ENCODE results near the gene ADGRL2. TPM values are rescaled to one million over a fixed set of nuclear protein-coding genes. Genes with fewer than 3 reads are reported as not detected.

Gene ADGRL2
- total and polyA plus RNA-seq, 2 experiments from 2014 or later: 45.1 to 139 TPM

DNA sequence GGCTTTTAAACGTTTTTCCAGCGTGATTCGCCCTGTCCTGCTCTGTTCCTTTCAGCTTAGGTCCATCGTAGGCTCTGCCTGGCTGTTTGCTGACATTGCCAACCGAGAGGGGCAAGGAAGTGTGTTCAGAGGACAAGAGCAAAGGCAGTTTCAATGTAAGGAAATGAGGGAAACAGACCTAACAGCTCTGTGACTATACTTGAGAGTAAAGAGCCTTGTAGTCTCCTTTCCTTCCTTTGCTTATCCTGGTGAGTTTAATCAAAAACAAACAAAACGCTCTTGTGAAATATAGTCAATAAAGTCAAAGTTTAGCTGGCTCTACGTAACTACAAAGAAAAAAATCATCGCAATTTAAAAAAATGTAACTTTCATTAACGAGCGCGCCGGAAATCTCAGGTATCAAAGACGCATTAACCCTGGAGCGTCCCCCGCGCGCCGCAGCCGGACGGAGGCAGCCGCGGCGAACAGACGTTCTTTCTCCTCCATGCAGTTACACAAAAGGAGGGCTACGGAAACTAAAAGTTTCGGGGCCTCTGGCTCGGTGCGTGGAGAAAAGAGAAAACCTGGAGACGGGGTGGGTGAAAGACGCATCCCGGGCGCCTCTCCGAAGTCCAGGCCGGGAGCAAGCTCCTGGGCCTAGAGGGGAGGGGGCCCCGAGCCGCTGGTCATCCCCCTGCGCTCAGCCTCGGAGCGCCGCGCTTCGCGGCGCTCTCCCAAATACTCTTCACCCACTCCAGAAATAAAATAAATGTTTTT is 617 bp upstream of the ADGRL2 start:
- 1% methylated on average over 44 of the region's 44 CpGs for WGBS (ENCODE audit: low lambda C conversion rate, missing lambda C conversion rate)
- Histone ChIP-seq H3K4me2 (peak overlapping the region; percentile 84), H3K9me3 (ENCODE audit: low read depth) (no peaks in the 10 kb centered on the region), H4K20me1 (ENCODE audit: insufficient read depth, poor library complexity, severe bottlenecking) (peaks cover 8% of the 10 kb centered on the region), H3K27me3 (no peaks in the 10 kb centered on the region), H3K27ac (peak overlapping the region; percentile 97), H3K4me1 (ENCODE audit: insufficient read depth) (peaks cover 21% of the 10 kb centered on the region), H2AFZ (peak overlapping the region; percentile 64), H3K4me3 (peak overlapping the region; percentile 86), H3K79me2 (peaks cover 38% of the 10 kb centered on the region), H3K36me3 (replicated peaks; ENCODE audit: insufficient read depth, low read depth) (no peaks in the 10 kb centered on the region), H3K9me2 (replicated peaks; ENCODE audit: insufficient read depth) (no peaks in the 10 kb centered on the region)
- TF ChIP-seq EZH2 (IDR thresholded peaks at IDR 0.05; ENCODE audit: borderline replicate concordance): no peak
- TF ChIP-seq, protein P1, sequence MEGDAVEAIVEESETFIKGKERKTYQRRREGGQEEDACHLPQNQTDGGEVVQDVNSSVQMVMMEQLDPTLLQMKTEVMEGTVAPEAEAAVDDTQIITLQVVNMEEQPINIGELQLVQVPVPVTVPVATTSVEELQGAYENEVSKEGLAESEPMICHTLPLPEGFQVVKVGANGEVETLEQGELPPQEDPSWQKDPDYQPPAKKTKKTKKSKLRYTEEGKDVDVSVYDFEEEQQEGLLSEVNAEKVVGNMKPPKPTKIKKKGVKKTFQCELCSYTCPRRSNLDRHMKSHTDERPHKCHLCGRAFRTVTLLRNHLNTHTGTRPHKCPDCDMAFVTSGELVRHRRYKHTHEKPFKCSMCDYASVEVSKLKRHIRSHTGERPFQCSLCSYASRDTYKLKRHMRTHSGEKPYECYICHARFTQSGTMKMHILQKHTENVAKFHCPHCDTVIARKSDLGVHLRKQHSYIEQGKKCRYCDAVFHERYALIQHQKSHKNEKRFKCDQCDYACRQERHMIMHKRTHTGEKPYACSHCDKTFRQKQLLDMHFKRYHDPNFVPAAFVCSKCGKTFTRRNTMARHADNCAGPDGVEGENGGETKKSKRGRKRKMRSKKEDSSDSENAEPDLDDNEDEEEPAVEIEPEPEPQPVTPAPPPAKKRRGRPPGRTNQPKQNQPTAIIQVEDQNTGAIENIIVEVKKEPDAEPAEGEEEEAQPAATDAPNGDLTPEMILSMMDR (IDR thresholded peaks at IDR 0.05; ENCODE audit: poor library complexity): no peak
- no peak for TF ChIP-seq EZH2phosphoT487 (IDR thresholded peaks at IDR 0.05; ENCODE audit: low read depth, severe bottlenecking, unreplicated experiment)
- peak; percentile 84 for DNase-seq (ENCODE audit: low spot score)

DNA sequence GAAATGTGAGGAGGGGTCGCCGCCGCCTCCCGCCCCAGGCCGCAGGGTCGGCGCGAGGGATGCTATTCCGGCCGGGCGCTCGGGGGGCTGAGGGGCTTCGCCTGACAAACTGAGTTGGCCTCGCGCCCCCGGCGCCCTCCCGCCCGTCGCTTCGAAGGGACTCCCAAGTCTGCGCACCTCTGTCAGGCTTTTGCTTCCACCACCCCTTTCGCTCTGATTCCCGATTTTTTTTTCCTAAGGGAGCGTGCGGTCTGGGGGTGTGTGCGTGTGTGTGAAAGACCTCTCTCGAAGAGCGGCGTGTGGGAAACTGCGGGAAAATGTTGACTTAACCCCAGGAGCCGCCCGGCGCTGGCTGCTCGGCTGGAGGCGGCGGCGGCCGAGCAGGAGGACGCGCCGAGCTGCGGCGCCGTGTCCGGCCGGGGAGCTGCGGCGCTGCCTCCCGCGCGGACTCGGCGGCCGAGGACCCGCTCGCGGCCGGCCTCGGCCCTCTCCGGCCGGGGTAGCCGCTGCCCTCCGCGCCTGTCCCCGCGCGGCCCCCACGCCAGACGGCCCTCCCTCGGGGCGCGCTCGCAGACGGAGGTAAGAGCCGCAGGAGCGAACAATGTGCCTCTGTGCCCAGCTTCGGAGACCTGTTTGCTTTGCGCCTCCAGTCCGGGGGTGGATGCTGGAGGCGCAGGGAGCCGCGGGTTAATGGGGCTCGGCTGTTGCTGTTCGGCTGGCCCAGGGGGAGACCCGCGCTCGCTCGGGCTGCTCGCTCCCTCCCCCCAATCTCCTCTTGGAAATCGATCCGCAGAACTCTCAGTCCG is 1.1 kb downstream of the ADGRL2 start:
- H3K9me3 ChIP-seq (ENCODE audit: low read depth): no peaks in the 10 kb centered on the region
- H3K27me3 ChIP-seq: no peaks in the 10 kb centered on the region
- TF ChIP-seq EZH2phosphoT487 (IDR thresholded peaks at IDR 0.05; ENCODE audit: low read depth, severe bottlenecking, unreplicated experiment): no peak
- TF ChIP-seq EZH2 (IDR thresholded peaks at IDR 0.05; ENCODE audit: borderline replicate concordance): no peak
- TF ChIP-seq, protein P1 (IDR thresholded peaks at IDR 0.05; ENCODE audit: poor library complexity): no peak
- H3K36me3 ChIP-seq (replicated peaks; ENCODE audit: insufficient read depth, low read depth): no peaks in the 10 kb centered on the region
- peak overlapping the region; percentile 97 for H3K27ac ChIP-seq
- peak; percentile 72 for DNase-seq (ENCODE audit: low spot score)
- H3K4me2 ChIP-seq: peak overlapping the region; percentile 84
- H3K9me2 ChIP-seq (replicated peaks; ENCODE audit: insufficient read depth): no peaks in the 10 kb centered on the region
- peaks cover 35% of the 10 kb centered on the region for H3K4me1 ChIP-seq (ENCODE audit: insufficient read depth)
- peak overlapping the region; percentile 53 for H2AFZ ChIP-seq
- under 1% methylated on average over 76 of the region's 93 CpGs for WGBS (ENCODE audit: low lambda C conversion rate, missing lambda C conversion rate)
- peaks cover 19% of the 10 kb centered on the region for H4K20me1 ChIP-seq (ENCODE audit: insufficient read depth, poor library complexity, severe bottlenecking)
- H3K79me2 ChIP-seq: peaks cover 56% of the 10 kb centered on the region
- H3K4me3 ChIP-seq: peak overlapping the region; percentile 86

DNA sequence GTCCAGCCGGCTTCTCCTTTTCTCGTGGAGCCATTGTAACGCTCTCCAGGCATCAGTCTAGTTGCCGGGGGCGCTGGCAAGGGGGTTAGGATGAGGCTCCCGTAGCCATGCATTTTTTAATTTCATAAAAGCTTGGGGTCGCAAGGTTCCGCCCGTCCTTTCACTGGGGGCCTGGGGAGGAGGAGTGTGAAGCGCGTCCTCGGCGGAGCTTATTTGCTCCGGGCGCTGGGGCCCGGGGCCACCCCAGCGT is 1.6 kb downstream of the ADGRL2 start:
- peak overlapping the region; percentile 84 for H3K4me2 ChIP-seq
- H3K36me3 ChIP-seq (replicated peaks; ENCODE audit: insufficient read depth, low read depth): no peaks in the 10 kb centered on the region
- H3K27ac ChIP-seq: peak overlapping the region; percentile 97
- H4K20me1 ChIP-seq (ENCODE audit: insufficient read depth, poor library complexity, severe bottlenecking): peaks cover 24% of the 10 kb centered on the region
- TF ChIP-seq EZH2phosphoT487 (IDR thresholded peaks at IDR 0.05; ENCODE audit: low read depth, severe bottlenecking, unreplicated experiment): no peak
- TF ChIP-seq, protein P1 (IDR thresholded peaks at IDR 0.05; ENCODE audit: poor library complexity): no peak
- TF ChIP-seq EZH2 (IDR thresholded peaks at IDR 0.05; ENCODE audit: borderline replicate concordance): no peak
- no peak for DNase-seq (ENCODE audit: low spot score)
- H3K79me2 ChIP-seq: peaks cover 61% of the 10 kb centered on the region
- peak overlapping the region; percentile 53 for H2AFZ ChIP-seq
- H3K4me3 ChIP-seq: peak overlapping the region; percentile 86
- peaks cover 40% of the 10 kb centered on the region for H3K4me1 ChIP-seq (ENCODE audit: insufficient read depth)
- no peaks in the 10 kb centered on the region for H3K9me3 ChIP-seq (ENCODE audit: low read depth)
- no peaks in the 10 kb centered on the region for H3K9me2 ChIP-seq (replicated peaks; ENCODE audit: insufficient read depth)
- H3K27me3 ChIP-seq: no peaks in the 10 kb centered on the region
- 3% methylated on average over 17 of the region's 17 CpGs for WGBS (ENCODE audit: low lambda C conversion rate, missing lambda C conversion rate)
